Choroid plexus epithelial cell (primary cell): ENCODE results near the gene CYREN.
"Not testable (repeated sequence)": the region's sequence is repeated elsewhere in the genome, so short reads cannot be mapped to it uniquely, and the experiment has no call there.

Experiments
- DNase-seq: peaks from one replicate; pipeline ENCODE4 v3.0.0-alpha.2; 2010; ENCODE audit warnings: low read depth
- H3K4me3 ChIP-seq: 2 replicates; pipeline ENCODE4 v1.5.1; 2011; ENCODE audit warnings: low read depth, mild to moderate bottlenecking, control low read depth, low read length, moderate library complexity
- CTCF ChIP-seq: conservative IDR thresholded peaks from 2 replicates; pipeline ENCODE4 v1.5.1; 2011; ENCODE audit warnings: low read depth, mild to moderate bottlenecking, control low read depth, inconsistent platforms, low read length, moderate library complexity

Gene CYREN

DNA sequence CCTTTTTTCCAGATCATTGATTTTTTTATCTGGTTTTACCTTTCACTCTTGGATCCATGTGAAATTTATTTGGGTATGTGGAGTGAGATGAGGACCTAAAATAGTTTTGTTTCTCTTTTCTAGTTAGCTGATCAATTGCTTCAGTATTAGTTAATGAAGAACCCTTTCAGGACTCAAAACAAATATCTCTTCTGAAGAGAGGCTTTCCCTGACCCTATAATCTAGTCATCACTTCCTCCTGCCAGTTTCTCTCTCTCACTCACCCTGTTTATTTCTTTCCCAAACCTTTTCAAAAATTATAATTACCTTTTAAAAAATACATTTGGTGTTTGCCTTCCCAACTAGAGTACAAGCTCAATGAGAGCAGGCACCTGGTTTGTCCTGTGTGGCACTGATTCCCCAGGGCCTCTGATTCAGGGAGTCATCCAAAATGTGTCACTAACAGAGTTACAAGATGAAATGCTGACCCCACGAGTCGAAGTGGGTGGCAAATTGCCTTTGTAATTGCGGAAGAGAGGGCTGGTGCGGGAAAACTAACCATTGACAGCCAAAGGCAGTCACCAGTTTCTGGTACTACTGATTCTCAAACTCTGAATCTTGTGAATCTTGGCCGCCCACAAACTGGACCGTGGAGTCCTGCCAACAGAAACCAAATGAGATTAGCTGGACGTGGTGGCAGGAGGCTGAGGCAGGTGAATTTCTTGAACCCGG lies 20.3 kb downstream of the CYREN start:
- no peak for TF ChIP-seq CTCF
- no peak for DNase-seq
- H3K4me3 ChIP-seq = no peak overlapping the region

- H3K4me3 ChIP-seq = peak within 1 kb of the TSS; percentile 36
- peak; percentile 6 for TF ChIP-seq CTCF
- DNase-seq = peak; percentile 93
Measured at GRCh38 chr7:135147899-135148721, 22.4 kb downstream of the CYREN start, which contains the start of gene TMEM140. Gene TMEM140, plus strand, starts transcription at chr7:135148072. Its CDS starts 16,370 bp downstream, at chr7:135164442.

DNA sequence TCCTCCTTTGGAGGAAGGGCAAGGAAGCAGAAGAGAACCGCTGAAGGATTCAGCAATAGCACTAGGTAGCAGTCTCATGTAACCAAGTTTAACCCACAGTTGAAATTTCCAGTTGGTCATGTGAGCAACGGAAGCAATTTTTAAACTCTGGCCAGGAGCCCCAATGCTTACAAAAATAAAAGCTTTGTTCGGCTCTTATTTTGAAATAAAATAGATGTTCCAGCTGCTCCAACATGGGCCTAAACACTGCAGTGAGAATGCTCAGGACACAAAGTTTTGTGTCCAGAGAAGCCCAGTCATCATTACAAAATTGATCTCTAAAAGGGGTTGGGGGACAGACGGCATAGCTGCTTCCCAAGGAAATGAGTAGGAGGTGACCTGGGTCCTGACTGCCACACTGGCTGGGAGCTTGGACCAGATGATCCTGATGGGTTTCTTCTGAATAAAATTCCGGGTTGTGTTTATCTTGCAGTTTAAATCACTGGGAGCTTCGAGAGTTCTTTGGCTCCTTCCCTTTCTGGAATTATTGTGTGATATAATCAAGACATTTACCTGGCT lies 23.1 kb downstream of the CYREN start:
- H3K4me3 ChIP-seq = peak overlapping the region; percentile 36
- peak; percentile 87 for DNase-seq
- TF ChIP-seq CTCF = no peak

DNA sequence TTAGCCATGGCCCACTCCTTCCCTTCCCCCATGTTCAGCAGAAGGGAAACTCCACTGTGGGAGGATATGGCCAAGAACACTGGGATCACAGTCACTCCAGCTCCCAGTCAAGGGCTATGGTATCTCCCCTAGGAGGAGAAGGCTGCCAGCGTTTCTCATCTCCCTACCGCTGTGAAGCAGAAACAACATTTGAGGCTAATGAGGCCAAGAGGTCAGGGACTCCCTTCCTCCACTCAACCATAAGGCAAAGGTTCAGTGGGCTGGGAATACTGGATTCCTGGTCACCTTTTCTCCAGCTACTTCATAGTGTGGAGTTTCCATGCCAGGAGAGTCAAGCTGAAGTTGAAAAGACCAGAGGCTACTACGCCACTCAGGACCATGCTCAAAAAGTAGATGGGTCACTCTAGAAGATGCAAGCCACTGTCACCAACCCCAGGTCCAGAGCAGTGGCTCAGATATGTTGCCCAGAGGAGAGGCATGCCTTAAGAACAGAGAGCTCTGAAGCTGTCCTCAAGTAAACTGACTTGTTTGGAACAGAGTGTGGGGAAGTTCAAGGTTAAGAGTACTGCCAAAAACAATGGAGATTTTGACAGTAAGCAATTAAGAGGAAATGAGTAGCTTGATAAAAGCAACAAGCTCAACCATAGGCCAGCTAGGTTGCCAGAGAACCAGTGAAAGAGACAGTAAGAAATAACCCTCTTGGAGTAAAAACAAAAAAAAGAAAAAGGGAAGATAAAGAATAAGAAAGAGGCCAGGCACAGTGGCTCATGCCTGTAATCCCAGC lies 26.4 kb downstream of the CYREN start:
- no peak for TF ChIP-seq CTCF
- H3K4me3 ChIP-seq = no peak overlapping the region
- DNase-seq = no peak

DNA sequence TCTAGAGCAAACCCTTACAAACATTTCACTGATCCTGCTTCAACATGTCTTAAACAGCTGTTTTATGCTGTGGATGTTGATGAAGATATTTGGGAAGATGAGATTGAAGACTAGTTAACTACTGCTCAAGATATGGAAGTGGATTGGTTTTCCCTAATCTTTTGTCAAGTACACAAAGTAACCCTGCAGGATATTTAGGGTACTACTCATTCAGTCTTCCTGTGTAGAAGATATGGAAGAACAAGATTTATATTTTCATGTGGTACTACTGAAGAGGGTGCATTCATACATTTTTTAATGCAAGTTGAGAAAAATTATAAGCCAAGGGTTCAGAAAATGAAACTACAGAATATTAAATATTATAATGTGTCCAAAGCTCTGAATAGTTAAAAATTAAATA lies 40.9 kb downstream of the CYREN start:
- no peak for DNase-seq
- no peak overlapping the region for H3K4me3 ChIP-seq
- TF ChIP-seq CTCF = no peak

GRCh38 chr7:135128931-135129330 lies 41.6 kb downstream of the CYREN start:
- no peak for TF ChIP-seq CTCF
- no peak for DNase-seq

GRCh38 chr7:135124631-135125030 lies 45.9 kb downstream of the CYREN start:
- not testable (repeated sequence) for DNase-seq, H3K4me3 ChIP-seq

More at GRCh38 chr7:135128931-135129330, 41.6 kb downstream of the CYREN start:
- no peak overlapping the region for H3K4me3 ChIP-seq
